IMR-90 (cell line): Measurements from ENCODE around the gene GINS3. TPM values are rescaled to one million over a fixed set of nuclear protein-coding genes. Genes with fewer than 3 reads are reported as not detected.

Source experiments
- ATAC-seq: fragments of 200-7000 bp; cut with Tn5 transposase; 2 replicates; pipeline ENCODE4 v1.9.1; 2020; ENCODE audit warnings: low read depth, mild to moderate bottlenecking, moderate library complexity
- BruUV-seq: library from RNA; stranded (reverse); fragments of 400-500 nt; replicated peaks from 2 replicates; lab custom pipeline; 2021; lab: Mats Ljungman, UMichigan
- CTCF ChIA-PET: fragments of 300-600 bp; formaldehyde crosslinking; extraction: SDS; loops from one replicate; lab custom pipeline; 2021; ENCODE audit warnings: antibody characterized with exemption; lab: Yijun Ruan, JAX
- POLR2A ChIA-PET: fragments of 300-600 bp; sonication (Branson Sonifier 250); formaldehyde crosslinking; loops from one replicate; lab custom pipeline; 2022; ENCODE audit warnings: antibody characterized with exemption; ENCODE audit not compliant: unreplicated experiment; lab: Charles Lee
- DNase-seq: peaks from one replicate; pipeline ENCODE4 v3.0.0; 2013
- H2AFZ ChIP-seq: replicated peaks from 2 replicates; pipeline ENCODE3; 2013; ENCODE audit warnings: low read length, mild to moderate bottlenecking; ENCODE audit not compliant: poor library complexity
- H2AK5ac ChIP-seq: 2 replicates; pipeline ENCODE4 v1.6.1; 2013; ENCODE audit warnings: low read depth, low read length, inconsistent platforms
- H2AK9ac ChIP-seq: replicated peaks from 2 replicates; pipeline ENCODE3; 2013; ENCODE audit warnings: mild to moderate bottlenecking, low read depth, low read length, moderate library complexity; ENCODE audit not compliant: poor library complexity
- H2BK120ac ChIP-seq: 2 replicates; pipeline ENCODE4 v1.6.1; 2013; ENCODE audit warnings: low read depth, low read length, inconsistent platforms
- H2BK15ac ChIP-seq: 3 replicates; pipeline ENCODE4 v1.6.1; 2013; ENCODE audit warnings: low read depth, low read length, inconsistent platforms
- H2BK20ac ChIP-seq: 2 replicates; pipeline ENCODE4 v1.6.1; 2013; ENCODE audit warnings: low read depth, mild to moderate bottlenecking, inconsistent platforms, low read length, moderate library complexity
- H2BK5ac ChIP-seq: 2 replicates; pipeline ENCODE4 v1.6.1; 2013; ENCODE audit warnings: mild to moderate bottlenecking, low read depth, low read length, inconsistent platforms; ENCODE audit not compliant: poor library complexity, severe bottlenecking
- H3K14ac ChIP-seq: replicated peaks from 2 replicates; pipeline ENCODE4 v1.6.1; 2013; ENCODE audit warnings: low read depth, low read length, inconsistent platforms
- H3K18ac ChIP-seq: 2 replicates; pipeline ENCODE4 v1.6.1; 2013; ENCODE audit warnings: low read depth, low read length, control low read depth
- H3K23ac ChIP-seq: 2 replicates; pipeline ENCODE4 v1.6.1; 2013; ENCODE audit warnings: low read depth, low read length, inconsistent platforms
- H3K27ac ChIP-seq: 2 replicates; pipeline ENCODE4 v1.5.1; 2013; ENCODE audit warnings: mild to moderate bottlenecking, control low read depth, low read length; ENCODE audit not compliant: insufficient read depth
- H3K27me3 ChIP-seq: 2 replicates; pipeline ENCODE4 v1.6.1; 2013; ENCODE audit warnings: low read length; ENCODE audit not compliant: control insufficient read depth, insufficient read depth
- H3K36me3 ChIP-seq: 2 replicates; pipeline ENCODE4 v1.6.1; 2013; ENCODE audit warnings: low read length, mixed read lengths; ENCODE audit not compliant: control insufficient read depth, insufficient read depth
- H3K4ac ChIP-seq: 2 replicates; pipeline ENCODE4 v1.6.1; 2013; ENCODE audit warnings: low read depth, low read length, inconsistent platforms
- H3K4me1 ChIP-seq: 2 replicates; pipeline ENCODE4 v1.6.1; 2013; ENCODE audit warnings: low read length, mixed read lengths; ENCODE audit not compliant: control insufficient read depth, insufficient read depth
- H3K4me2 ChIP-seq: 2 replicates; pipeline ENCODE4 v1.6.1; 2013; ENCODE audit warnings: low read depth, mild to moderate bottlenecking, control low read depth, low read length, moderate library complexity
- H3K4me3 ChIP-seq: 2 replicates; pipeline ENCODE4 v1.5.1; 2013; ENCODE audit warnings: low read depth, mild to moderate bottlenecking, control low read depth, low read length, moderate library complexity; ENCODE audit not compliant: insufficient read depth
- H3K56ac ChIP-seq: 2 replicates; pipeline ENCODE4 v1.6.1; 2013; ENCODE audit warnings: low read length, inconsistent platforms; ENCODE audit not compliant: insufficient read depth; ENCODE audit errors: extremely low read depth
- H3K79me1 ChIP-seq, 2 experiments: 2 replicates each; pipeline ENCODE4 v1.6.1; 2013; ENCODE audit warnings: low read length in 2 of 2, inconsistent platforms in 1 of 2, low read depth in 1 of 2
- H3K9ac ChIP-seq: 2 replicates; pipeline ENCODE4 v1.6.1; 2013; ENCODE audit warnings: low read depth, low read length, control low read depth
- H3K9me1 ChIP-seq: 2 replicates; pipeline ENCODE4 v1.6.1; 2013; ENCODE audit warnings: low read length, inconsistent platforms; ENCODE audit not compliant: insufficient read depth
- H3K9me3 ChIP-seq: 2 replicates; pipeline ENCODE4 v1.6.1; 2013; ENCODE audit warnings: low read length; ENCODE audit not compliant: control insufficient read depth, insufficient read depth
- H4K20me1 ChIP-seq: 2 replicates; pipeline ENCODE4 v1.6.1; 2013; ENCODE audit warnings: low read length, inconsistent platforms; ENCODE audit not compliant: insufficient read depth
- H4K5ac ChIP-seq: 2 replicates; pipeline ENCODE4 v1.6.1; 2013; ENCODE audit warnings: mild to moderate bottlenecking, low read depth, low read length, control low read depth
- H4K8ac ChIP-seq, 2 experiments: 2 replicates each; pipeline ENCODE4 v1.6.1; 2013; ENCODE audit warnings: low read depth in 2 of 2, low read length in 2 of 2, control low read depth in 1 of 2, inconsistent platforms in 1 of 2
- H4K91ac ChIP-seq: 2 replicates; pipeline ENCODE4 v1.6.1; 2013; ENCODE audit warnings: low read depth, low read length, inconsistent platforms; ENCODE audit not compliant: insufficient read depth
- BHLHE40 ChIP-seq: fragments of 150-350 bp; IDR thresholded peaks from 2 replicates; pipeline ENCODE4 v1.6.1; 2016; ENCODE audit warnings: mild to moderate bottlenecking, low read depth, low read length
- CEBPB ChIP-seq: IDR thresholded peaks from 2 replicates; pipeline ENCODE4 v1.6.1; 2012; ENCODE audit warnings: low read depth, low read length, improper control_type of control experiment
- CHD1 ChIP-seq: IDR thresholded peaks from 2 replicates; pipeline ENCODE4 v1.6.1; 2012; ENCODE audit warnings: low read depth, low read length, improper control_type of control experiment
- FOS ChIP-seq: fragments of 150-350 bp; IDR thresholded peaks from 2 replicates; pipeline ENCODE4 v1.6.1; 2016; ENCODE audit warnings: low read depth, low read length
- MAFK ChIP-seq: IDR thresholded peaks from 2 replicates; pipeline ENCODE4 v1.6.1; 2012; ENCODE audit warnings: low read depth, low read length, improper control_type of control experiment
- MAZ ChIP-seq: IDR thresholded peaks from 2 replicates; pipeline ENCODE4 v1.6.1; 2012; ENCODE audit warnings: low read depth, mild to moderate bottlenecking, low read length, improper control_type of control experiment, moderate library complexity, borderline replicate concordance
- MXI1 ChIP-seq: IDR thresholded peaks from 2 replicates; pipeline ENCODE4 v1.6.1; 2012; ENCODE audit warnings: low read depth, mild to moderate bottlenecking, low read length, moderate library complexity, borderline replicate concordance
- NFE2L2 ChIP-seq: fragments of 150-350 bp; IDR thresholded peaks from 2 replicates; pipeline ENCODE4 v1.6.1; 2016; ENCODE audit warnings: low read depth, mild to moderate bottlenecking, low read length
- POLR2A ChIP-seq: IDR thresholded peaks from 2 replicates; pipeline ENCODE4 v1.6.1; 2012; ENCODE audit warnings: mild to moderate bottlenecking, low read depth, low read length
- RAD21 ChIP-seq: IDR thresholded peaks from 2 replicates; pipeline ENCODE4 v1.6.1; 2012; ENCODE audit warnings: low read length, improper control_type of control experiment
- RCOR1 ChIP-seq: IDR thresholded peaks from 2 replicates; pipeline ENCODE4 v1.6.1; 2012; ENCODE audit warnings: mild to moderate bottlenecking, low read length, improper control_type of control experiment; ENCODE audit not compliant: insufficient replicate concordance
- RFX5 ChIP-seq: IDR thresholded peaks from 2 replicates; pipeline ENCODE4 v1.8.0; 2012; ENCODE audit warnings: low read depth, mild to moderate bottlenecking, low read length, moderate library complexity
- SMC3 ChIP-seq: fragments of 150-350 bp; IDR thresholded peaks from 2 replicates; pipeline ENCODE4 v1.6.1; 2016; ENCODE audit warnings: low read depth, mild to moderate bottlenecking, antibody characterized with exemption, low read length, moderate library complexity
- WGBS, 2 experiments: methylation state at CpG; one replicate each; pipeline versions ENCODE4 v1.1.5 to v1.1.7; 2013; ENCODE audit warnings: missing lambda C conversion rate in 2 of 2; ENCODE audit not compliant: insufficient read length in 1 of 2; ENCODE audit errors: extremely low coverage in 2 of 2; 5-methylcytosine and 5-hydroxymethylcytosine counted together
- dilution Hi-C: fragments of 300-500 bp; cut with HindIII; formaldehyde crosslinking; loops from one replicate; pipeline ENCODE4 v1.14.3; 2018; ENCODE audit warnings: low sequenced_read_pairs; ENCODE audit not compliant: unreplicated experiment
- in situ Hi-C: fragments of 300-500 bp; cut with MboI; formaldehyde crosslinking; loops from 3 replicates; pipeline ENCODE4 v1.14.3; 2019; ENCODE audit warnings: low sequenced_read_pairs, inconsistent platforms, mixed read lengths
- intact Hi-C: fragments of 100-400 bp; cut with micrococcal nuclease; formaldehyde crosslinking; loops from 2 replicates; pipeline ENCODE4 v1.10.0; 2022
- polyA plus RNA-seq, 3 experiments: library from polyadenylated mRNA; depleted of rRNA; stranded (reverse); fragments of >200 nt; gene quantifications; 2 replicates each; pipeline ENCODE4 v1.2.3, GENCODE V29; 2012; ENCODE audit warnings: low replicate concordance in 1 of 3
- total RNA-seq: library from RNA; depleted of rRNA; stranded (reverse); fragments of >200 nt; gene quantifications from 2 replicates; pipeline ENCODE4 v1.2.3, GENCODE V29; 2012
- TF ChIP-seq, protein P1 (sequence below): conservative IDR thresholded peaks from 2 replicates; pipeline ENCODE4 v1.5.1; 2012; ENCODE audit warnings: mild to moderate bottlenecking, low read depth, low read length, improper control_type of control experiment
- TF ChIP-seq, protein P2 (sequence below): fragments of 150-350 bp; IDR thresholded peaks from 2 replicates; pipeline ENCODE4 v1.6.1; 2016; ENCODE audit warnings: low read depth, mild to moderate bottlenecking, low read length, moderate library complexity, borderline replicate concordance
- TF ChIP-seq, protein P3 (sequence below): fragments of 150-350 bp; IDR thresholded peaks from 2 replicates; pipeline ENCODE4 v1.6.1; 2017; ENCODE audit warnings: mild to moderate bottlenecking, antibody characterized with exemption, low read length, low read depth

GINS3 gene
- total and polyA plus RNA-seq, 2 of the 4 experiments (the other 2 are of a cell fraction), result 5.2 to 5.4 TPM

DNA sequence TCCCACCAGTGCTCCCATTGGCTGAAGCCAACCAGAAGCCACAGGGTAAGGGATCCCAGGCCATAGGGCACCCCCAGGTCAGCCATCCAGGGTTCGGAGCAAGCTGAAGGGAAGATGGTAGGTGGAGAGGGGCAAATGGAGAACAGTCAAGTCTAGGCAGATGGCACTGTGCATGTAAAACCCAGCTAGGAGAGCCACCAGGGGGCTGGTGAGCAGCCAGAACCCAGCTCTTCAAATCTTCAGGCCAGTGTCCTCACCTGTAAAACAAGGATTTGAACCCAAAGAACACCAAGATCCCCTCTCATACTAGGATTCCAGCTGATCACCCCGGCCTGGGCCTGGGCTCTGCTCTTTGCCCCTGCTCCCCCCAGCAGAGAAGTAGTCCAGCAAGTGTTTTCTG, 43.5 kb downstream of the GINS3 start:
- H2BK5ac ChIP-seq, result no peak overlapping the region
- H4K5ac ChIP-seq, result no peak overlapping the region
- H2BK15ac ChIP-seq, result no peak overlapping the region
- no peak overlapping the region for H2AK5ac ChIP-seq
- no peak overlapping the region for H2AK9ac ChIP-seq
- DNase-seq, result no peak
- no CpG with 5 or more reads among the region's 2 CpGs for WGBS, 2 experiments
- intact Hi-C loops (no loop called here), dilution Hi-C loops (no loop called here), in situ Hi-C loops (no loop called here)
- H4K8ac ChIP-seq, result no peak overlapping the region
- POLR2A ChIA-PET, result interaction anchor here (0.6 kb wide), 1 partner anchor 37 kb away, joined by 3 read pairs; no protein-coding TSS in a partner anchor
- no peak overlapping the region for H2BK120ac ChIP-seq
- H2BK20ac ChIP-seq, result no peak overlapping the region
- H3K9ac ChIP-seq, result no peak overlapping the region
- CTCF ChIA-PET, result interaction anchor here (0.7 kb wide), 1 partner anchor 12 kb away, joined by 3 read pairs; no protein-coding TSS in a partner anchor
- no peak overlapping the region for H3K14ac ChIP-seq
- no peak overlapping the region for H3K4ac ChIP-seq
- no peaks in the 10 kb centered on the region for H3K9me1 ChIP-seq
- no TSS peak for BruUV-seq
- no peak overlapping the region for H4K91ac ChIP-seq
- H4K20me1 ChIP-seq, result no peaks in the 10 kb centered on the region
- no peak for TF ChIP-seq RAD21
- TF ChIP-seq, protein P1, sequence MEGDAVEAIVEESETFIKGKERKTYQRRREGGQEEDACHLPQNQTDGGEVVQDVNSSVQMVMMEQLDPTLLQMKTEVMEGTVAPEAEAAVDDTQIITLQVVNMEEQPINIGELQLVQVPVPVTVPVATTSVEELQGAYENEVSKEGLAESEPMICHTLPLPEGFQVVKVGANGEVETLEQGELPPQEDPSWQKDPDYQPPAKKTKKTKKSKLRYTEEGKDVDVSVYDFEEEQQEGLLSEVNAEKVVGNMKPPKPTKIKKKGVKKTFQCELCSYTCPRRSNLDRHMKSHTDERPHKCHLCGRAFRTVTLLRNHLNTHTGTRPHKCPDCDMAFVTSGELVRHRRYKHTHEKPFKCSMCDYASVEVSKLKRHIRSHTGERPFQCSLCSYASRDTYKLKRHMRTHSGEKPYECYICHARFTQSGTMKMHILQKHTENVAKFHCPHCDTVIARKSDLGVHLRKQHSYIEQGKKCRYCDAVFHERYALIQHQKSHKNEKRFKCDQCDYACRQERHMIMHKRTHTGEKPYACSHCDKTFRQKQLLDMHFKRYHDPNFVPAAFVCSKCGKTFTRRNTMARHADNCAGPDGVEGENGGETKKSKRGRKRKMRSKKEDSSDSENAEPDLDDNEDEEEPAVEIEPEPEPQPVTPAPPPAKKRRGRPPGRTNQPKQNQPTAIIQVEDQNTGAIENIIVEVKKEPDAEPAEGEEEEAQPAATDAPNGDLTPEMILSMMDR, result no peak
- TF ChIP-seq, protein P2, sequence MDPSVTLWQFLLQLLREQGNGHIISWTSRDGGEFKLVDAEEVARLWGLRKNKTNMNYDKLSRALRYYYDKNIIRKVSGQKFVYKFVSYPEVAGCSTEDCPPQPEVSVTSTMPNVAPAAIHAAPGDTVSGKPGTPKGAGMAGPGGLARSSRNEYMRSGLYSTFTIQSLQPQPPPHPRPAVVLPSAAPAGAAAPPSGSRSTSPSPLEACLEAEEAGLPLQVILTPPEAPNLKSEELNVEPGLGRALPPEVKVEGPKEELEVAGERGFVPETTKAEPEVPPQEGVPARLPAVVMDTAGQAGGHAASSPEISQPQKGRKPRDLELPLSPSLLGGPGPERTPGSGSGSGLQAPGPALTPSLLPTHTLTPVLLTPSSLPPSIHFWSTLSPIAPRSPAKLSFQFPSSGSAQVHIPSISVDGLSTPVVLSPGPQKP, result no peak
- no peak for TF ChIP-seq CEBPB
- no peak for TF ChIP-seq MAZ
- TF ChIP-seq POLR2A, result no peak
- no peak for TF ChIP-seq CHD1
- TF ChIP-seq, protein P3, sequence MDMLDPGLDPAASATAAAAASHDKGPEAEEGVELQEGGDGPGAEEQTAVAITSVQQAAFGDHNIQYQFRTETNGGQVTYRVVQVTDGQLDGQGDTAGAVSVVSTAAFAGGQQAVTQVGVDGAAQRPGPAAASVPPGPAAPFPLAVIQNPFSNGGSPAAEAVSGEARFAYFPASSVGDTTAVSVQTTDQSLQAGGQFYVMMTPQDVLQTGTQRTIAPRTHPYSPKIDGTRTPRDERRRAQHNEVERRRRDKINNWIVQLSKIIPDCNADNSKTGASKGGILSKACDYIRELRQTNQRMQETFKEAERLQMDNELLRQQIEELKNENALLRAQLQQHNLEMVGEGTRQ, result no peak
- no peak for TF ChIP-seq MXI1
- no peak for TF ChIP-seq NFE2L2
- no peak for TF ChIP-seq RCOR1
- TF ChIP-seq SMC3, result no peak
- TF ChIP-seq MAFK, result no peak
- no peak for TF ChIP-seq RFX5
- TF ChIP-seq FOS, result no peak
- no peak for TF ChIP-seq BHLHE40
- no peak overlapping the region for H3K4me2 ChIP-seq
- H3K36me3 ChIP-seq, result no peaks in the 10 kb centered on the region
- no peak overlapping the region for H3K18ac ChIP-seq
- no peak overlapping the region for H3K4me3 ChIP-seq
- H3K79me1 ChIP-seq, result no peaks in the 10 kb centered on the region
- H3K9me3 ChIP-seq, result no peaks in the 10 kb centered on the region
- no peak overlapping the region for H2AFZ ChIP-seq
- H3K27ac ChIP-seq, result no peak overlapping the region
- H3K27me3 ChIP-seq, result peaks cover 5% of the 10 kb centered on the region; the same call in 1 of the 2 replicates
- no peak overlapping the region for H3K56ac ChIP-seq
- H3K4me1 ChIP-seq, result no peaks in the 10 kb centered on the region
- no peak for ATAC-seq
- H3K23ac ChIP-seq, result no peak overlapping the region
